Measurements from ENCODE around the gene SENP1.

Gene SENP1

DNA sequence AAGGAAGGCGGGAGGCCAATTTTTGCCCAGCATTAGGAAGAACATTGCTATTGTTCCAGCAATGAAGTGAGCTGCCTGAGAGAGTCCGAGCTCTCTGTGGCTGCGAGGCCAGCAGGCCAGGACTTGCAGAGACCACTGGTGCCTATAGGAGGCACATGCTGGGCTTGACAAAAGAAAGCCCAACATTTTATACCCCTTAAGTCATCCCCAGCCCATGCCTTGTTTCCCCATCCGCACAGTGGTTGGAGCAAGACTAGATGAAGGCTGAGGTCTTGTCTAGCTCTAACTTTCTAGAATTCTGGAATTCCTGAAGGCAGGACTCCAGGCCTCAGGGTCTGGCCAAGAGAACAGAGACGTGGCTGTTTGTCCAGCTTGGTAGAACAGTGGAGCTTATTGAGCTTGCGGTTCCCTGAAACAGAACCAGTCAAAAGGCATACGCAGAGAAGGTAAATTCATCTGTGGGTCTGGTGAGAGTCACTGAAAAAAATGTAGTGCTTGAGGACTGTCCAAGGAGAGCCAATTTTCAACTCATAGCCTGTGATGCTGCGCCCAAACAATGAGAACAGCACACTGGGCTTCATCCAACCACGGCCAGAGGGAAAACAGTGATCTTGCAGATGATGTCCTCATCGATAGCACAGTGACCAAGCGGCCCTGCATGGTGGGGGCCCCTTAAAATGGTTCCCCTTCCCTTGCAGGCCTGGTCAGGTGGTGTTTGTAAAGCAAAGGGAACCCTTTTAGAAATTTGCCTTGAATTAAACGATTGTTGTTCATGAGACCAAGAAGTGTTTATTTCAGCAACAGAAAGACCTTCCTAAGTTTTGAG is 74.5 kb downstream of the SENP1 start:
- Mint-ChIP-seq H3K4me1 (peaks cover 28% of the 10 kb centered on the region), H3K27ac (no peak overlapping the region), H3K27me3 (ENCODE audit: low read depth) (peaks cover 4% of the 10 kb centered on the region), H3K9me3 (no peaks in the 10 kb centered on the region), H3K36me3 (ENCODE audit: low read depth) (no peaks in the 10 kb centered on the region), H3K4me3 (no peak overlapping the region)
- no peak for TF ChIP-seq CTCF (IDR thresholded peaks at IDR 0.05; ENCODE audit: unreplicated experiment in 3 of 3)

DNA sequence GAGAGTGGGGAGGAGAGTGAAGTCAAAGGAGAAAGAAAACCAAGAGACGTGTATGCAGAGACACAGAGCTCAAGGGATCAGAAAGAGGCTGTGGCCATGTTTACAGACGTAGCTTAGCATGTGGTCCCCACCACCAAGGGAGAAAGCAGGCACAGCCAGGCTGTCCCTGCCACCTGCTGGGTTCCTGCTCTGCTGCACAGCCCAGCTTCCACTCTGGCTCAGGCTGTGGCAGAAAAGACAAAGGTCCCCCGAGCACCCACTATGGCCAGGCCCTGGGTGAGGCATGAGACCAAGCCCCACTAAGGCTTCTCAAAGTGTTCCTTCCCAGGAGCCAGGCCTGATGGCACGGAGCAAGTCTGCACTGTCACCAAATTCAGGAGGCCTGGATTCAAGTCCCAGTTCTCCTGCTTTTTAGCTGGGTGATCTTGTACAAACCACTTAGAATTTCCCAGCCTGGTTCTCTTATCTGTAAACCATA is 75.7 kb downstream of the SENP1 start:
- peak overlapping the region in 2 of 3 experiments; percentile 37 to 73 for H3K27ac Mint-ChIP-seq
- no peak overlapping the region for H3K4me3 Mint-ChIP-seq
- no peaks in the 10 kb centered on the region for H3K9me3 Mint-ChIP-seq
- H3K27me3 Mint-ChIP-seq (ENCODE audit: low read depth), result peaks cover 4% of the 10 kb centered on the region
- TF ChIP-seq CTCF (IDR thresholded peaks at IDR 0.05; ENCODE audit: unreplicated experiment in 3 of 3), result no peak
- H3K36me3 Mint-ChIP-seq (ENCODE audit: low read depth), result no peaks in the 10 kb centered on the region
- peaks cover 28% of the 10 kb centered on the region for H3K4me1 Mint-ChIP-seq

DNA sequence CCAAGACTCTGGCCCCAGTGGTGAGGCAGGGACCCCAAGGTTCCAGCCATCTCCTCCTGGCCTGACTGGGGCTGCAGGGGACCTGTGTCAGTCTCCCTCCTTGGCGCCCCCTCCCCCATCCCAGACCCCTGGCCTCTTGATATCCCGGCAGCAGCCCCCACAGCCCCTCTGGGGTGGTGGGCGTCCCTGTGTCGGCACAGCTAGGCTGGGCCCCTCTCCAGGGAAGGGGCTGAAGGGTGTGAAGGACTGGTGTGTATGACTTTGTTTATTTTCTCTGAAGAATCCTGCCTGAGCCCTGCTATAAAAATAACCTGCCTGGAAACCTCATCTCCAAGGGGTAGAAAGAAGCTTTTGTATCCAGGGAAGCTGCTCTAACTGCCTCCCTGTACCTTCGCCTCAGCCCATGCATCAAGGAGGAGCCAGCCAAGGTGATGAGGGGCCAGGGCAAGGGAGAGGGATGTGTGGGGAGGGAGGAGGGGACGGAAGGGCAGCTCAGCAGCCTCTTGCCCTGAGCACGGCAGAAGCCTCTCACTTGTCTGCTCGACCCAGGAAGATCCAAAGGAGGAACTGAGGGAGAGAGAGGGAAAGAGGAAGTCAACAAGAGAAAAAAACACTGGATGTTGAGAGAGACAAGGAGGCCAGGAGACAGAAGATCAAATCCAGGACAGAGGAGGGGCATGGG is 76.2 kb downstream of the SENP1 start:
- no peak for TF ChIP-seq CTCF (IDR thresholded peaks at IDR 0.05; ENCODE audit: unreplicated experiment in 3 of 3)

GRCh38 chr12:48028541-48029431 is 77.1 kb downstream of the SENP1 start:
- no peaks in the 10 kb centered on the region for H3K36me3 Mint-ChIP-seq (ENCODE audit: low read depth)
- TF ChIP-seq CTCF (IDR thresholded peaks at IDR 0.05; ENCODE audit: unreplicated experiment in 3 of 3), result no peak
- H3K9me3 Mint-ChIP-seq, result no peaks in the 10 kb centered on the region
- H3K4me1 Mint-ChIP-seq, result peaks cover 28% of the 10 kb centered on the region
- no peak overlapping the region for H3K4me3 Mint-ChIP-seq
- peak overlapping the region; percentile 5 to 89 (median 84) for H3K27ac Mint-ChIP-seq
- peaks cover 4% of the 10 kb centered on the region for H3K27me3 Mint-ChIP-seq (ENCODE audit: low read depth)

More for the DNA sequence above, 76.2 kb downstream of the SENP1 start:
- Mint-ChIP-seq H3K27ac (peak overlapping the region in 2 of 3 experiments; percentile 37 to 73), H3K27me3 (ENCODE audit: low read depth) (peaks cover 4% of the 10 kb centered on the region), H3K4me3 (no peak overlapping the region), H3K36me3 (ENCODE audit: low read depth) (no peaks in the 10 kb centered on the region), H3K9me3 (no peaks in the 10 kb centered on the region), H3K4me1 (peaks cover 28% of the 10 kb centered on the region)

- Mint-ChIP-seq H3K27me3 (ENCODE audit: low read depth) (peaks cover 14% of the 10 kb centered on the region), H3K4me3 (no peak overlapping the region), H3K36me3 (ENCODE audit: low read depth) (no peaks in the 10 kb centered on the region), H3K4me1 (peaks cover 36% of the 10 kb centered on the region), H3K9me3 (no peaks in the 10 kb centered on the region), H3K27ac (peak overlapping the region in 2 of 3 experiments; percentile 64 to 89)
- TF ChIP-seq CTCF (IDR thresholded peaks at IDR 0.05; ENCODE audit: unreplicated experiment in 3 of 3), result no peak
Observed at GRCh38 chr12:48027183-48028002, 78.5 kb downstream of the SENP1 start.
